ENCODE data around the gene UNC119B. TPM values are rescaled to one million over a fixed set of nuclear protein-coding genes. Genes with fewer than 3 reads are reported as not detected.
A peak's percentile ranks its signal among the peaks of the same experiment; 100 is the strongest.

Gene UNC119B
- total RNA-seq, 5 donors from 2014 or later (not counting 1 experiment from before 2014, with no cell fraction given): 14.3 to 26.1 (median 22.6) TPM

DNA sequence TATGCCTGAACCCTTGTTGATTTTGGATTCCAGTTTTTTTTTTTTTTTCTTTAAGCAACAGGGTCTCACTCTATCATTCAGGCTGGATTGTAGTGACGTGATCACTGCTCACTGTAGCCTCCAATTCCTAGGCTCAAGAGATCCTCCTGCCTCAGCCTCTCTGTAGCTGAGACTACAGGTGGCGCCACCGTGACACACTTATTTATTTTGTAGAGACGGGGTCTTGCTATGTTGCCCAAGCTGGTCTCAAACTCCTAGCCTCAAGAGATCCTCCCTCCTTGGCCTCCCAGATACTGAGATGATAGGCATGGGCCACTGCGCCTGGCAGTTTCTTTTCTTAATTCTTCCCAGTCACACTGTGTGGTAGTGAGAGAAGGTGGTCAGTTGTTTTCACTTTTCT is 40.5 kb downstream of the UNC119B start:
- Mint-ChIP-seq H3K27ac (no peak overlapping the region), H3K27me3 (peaks cover 3 to 10% of the 10 kb centered on the region in 2 donors)

DNA sequence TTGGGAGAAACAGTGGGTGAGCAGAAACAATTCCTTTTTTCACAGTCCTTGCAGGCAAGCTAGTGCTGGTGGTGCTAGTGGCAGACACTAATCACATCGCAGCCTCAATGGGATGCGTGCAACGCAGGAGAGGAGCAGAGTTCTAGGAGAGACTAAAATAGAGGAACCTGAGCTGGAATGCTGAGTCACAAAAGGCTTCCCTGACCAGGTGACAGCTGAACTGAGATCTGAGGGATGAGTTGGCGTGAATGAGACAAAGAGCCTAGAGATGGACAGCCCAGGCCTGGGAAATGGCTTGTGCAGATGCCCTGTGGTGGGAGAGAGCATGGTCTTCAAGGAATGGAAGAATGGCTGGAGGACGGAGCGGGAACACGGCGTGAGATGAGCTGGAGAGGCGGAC is 41.1 kb downstream of the UNC119B start:
- POLR2A ChIA-PET: no interaction called here
- H3K9me3 Mint-ChIP-seq: peaks cover 8 to 14% (median 10%) of the 10 kb centered on the region in 3 donors
- H3K27me3 ChIP-seq (replicated peaks in 1 of 2; ENCODE audit: control insufficient read depth in 2 of 2, extremely low read depth in 1 of 2, insufficient read depth in 2 of 2, low read length in 1 of 2): no peaks in the 10 kb centered on the region

More for the DNA sequence above, 40.5 kb downstream of the UNC119B start:
- Histone ChIP-seq H3K27ac (ENCODE audit: low read length) (no peak overlapping the region), H3K36me3 (ENCODE audit: control insufficient read depth in 2 of 2, extremely low read depth in 1 of 2, insufficient read depth in 1 of 2, low read length in 1 of 2) (no peaks in the 10 kb centered on the region), H3K4me3 (ENCODE audit: control insufficient read depth in 1 of 2, extremely low read depth in 1 of 2, low read length in 1 of 2) (no peak overlapping the region), H3K4me1 (ENCODE audit: control insufficient read depth in 1 of 2, extremely low read depth in 1 of 2, insufficient read depth in 2 of 2, low read length in 2 of 2) (no peaks in the 10 kb centered on the region), H3K9me3 (peaks cover 3% of the 10 kb centered on the region), H3K27me3 (replicated peaks in 1 of 2; ENCODE audit: control insufficient read depth in 2 of 2, extremely low read depth in 1 of 2, insufficient read depth in 2 of 2, low read length in 1 of 2) (no peaks in the 10 kb centered on the region)
- no peak overlapping the region for H3K4me3 Mint-ChIP-seq
- ATAC-seq (replicated peaks in 1 of 4) (no peak), DNase-seq (no peak)
- WGBS (ENCODE audit: insufficient coverage): no CpG with 5 or more reads among the region's 5 CpGs
- H3K36me3 Mint-ChIP-seq: peaks cover 8% of the 10 kb centered on the region
- ChIA-PET CTCF (interaction anchor here (0.6 to 0.8 kb wide), 2 partner anchors 118 to 818 kb away, joined by 3 to 4 read pairs; no protein-coding TSS in a partner anchor), POLR2A (no interaction called here)
- H3K4me1 Mint-ChIP-seq: no peaks in the 10 kb centered on the region
- peaks cover 8 to 14% (median 10%) of the 10 kb centered on the region in 3 donors for H3K9me3 Mint-ChIP-seq

GRCh38 chr12:120754792-120755191 is 44.5 kb downstream of the UNC119B start:
- H3K36me3 Mint-ChIP-seq: peaks cover 8% of the 10 kb centered on the region
- peaks cover 3 to 10% of the 10 kb centered on the region in 2 donors for H3K27me3 Mint-ChIP-seq
- H3K9me3 Mint-ChIP-seq: peaks cover 8 to 14% (median 10%) of the 10 kb centered on the region in 3 donors
- no peak overlapping the region for H3K4me3 Mint-ChIP-seq
- H3K27ac ChIP-seq (ENCODE audit: low read length): no peak overlapping the region
- CTCF ChIA-PET: no interaction called here
- no peaks in the 10 kb centered on the region for H3K36me3 ChIP-seq (ENCODE audit: control insufficient read depth in 2 of 2, extremely low read depth in 1 of 2, insufficient read depth in 1 of 2, low read length in 1 of 2)
- H3K4me1 Mint-ChIP-seq: peaks cover 0 to 5% (median 2%) of the 10 kb centered on the region in 3 donors
- POLR2A ChIA-PET: no interaction called here
- ATAC-seq (replicated peaks in 1 of 4): no peak
- H3K4me1 ChIP-seq (ENCODE audit: control insufficient read depth in 1 of 2, extremely low read depth in 1 of 2, insufficient read depth in 2 of 2, low read length in 2 of 2): peaks cover 0 to under 1% of the 10 kb centered on the region in 2 experiments
- no peak overlapping the region for H3K27ac Mint-ChIP-seq
- H3K9me3 ChIP-seq: peaks cover 3% of the 10 kb centered on the region
- no peaks in the 10 kb centered on the region for H3K27me3 ChIP-seq (replicated peaks in 1 of 2; ENCODE audit: control insufficient read depth in 2 of 2, extremely low read depth in 1 of 2, insufficient read depth in 2 of 2, low read length in 1 of 2)
- no peak overlapping the region for H3K4me3 ChIP-seq (ENCODE audit: control insufficient read depth in 1 of 2, extremely low read depth in 1 of 2, low read length in 1 of 2)
- DNase-seq: no peak

More for the DNA sequence above, 41.1 kb downstream of the UNC119B start:
- no peaks in the 10 kb centered on the region for H3K36me3 ChIP-seq (ENCODE audit: control insufficient read depth in 2 of 2, extremely low read depth in 1 of 2, insufficient read depth in 1 of 2, low read length in 1 of 2)
- no peak overlapping the region for H3K27ac ChIP-seq (ENCODE audit: low read length)
- no peak overlapping the region for H3K4me3 Mint-ChIP-seq
- peaks cover 8% of the 10 kb centered on the region for H3K36me3 Mint-ChIP-seq
- no peak overlapping the region for H3K27ac Mint-ChIP-seq
- no peaks in the 10 kb centered on the region for H3K4me1 Mint-ChIP-seq
- DNase-seq (no peak), ATAC-seq (replicated peaks in 1 of 4) (no peak)
- no peaks in the 10 kb centered on the region for H3K4me1 ChIP-seq (ENCODE audit: control insufficient read depth in 1 of 2, extremely low read depth in 1 of 2, insufficient read depth in 2 of 2, low read length in 2 of 2)
- CTCF ChIA-PET: interaction anchor here in 1 of 2 donors (0.7 kb wide), 1 partner anchor 1119 kb away, joined by 3 read pairs; no protein-coding TSS in a partner anchor
- peaks cover 3 to 10% of the 10 kb centered on the region in 2 donors for H3K27me3 Mint-ChIP-seq
- 92% methylated on average over 9 of the region's 9 CpGs for WGBS (ENCODE audit: insufficient coverage)
- peaks cover 3% of the 10 kb centered on the region for H3K9me3 ChIP-seq
- H3K4me3 ChIP-seq (ENCODE audit: control insufficient read depth in 1 of 2, extremely low read depth in 1 of 2, low read length in 1 of 2): no peak overlapping the region

- DNase-seq (no peak), ATAC-seq (replicated peaks in 1 of 4) (no peak)
- CTCF ChIA-PET: no interaction called here
- Mint-ChIP-seq H3K27ac (peak overlapping the region in 1 of 2 donors; percentile 24), H3K27me3 (peaks cover 3 to 10% of the 10 kb centered on the region in 2 donors), H3K36me3 (peaks cover 9% of the 10 kb centered on the region), H3K4me1 (peaks cover 2 to 7% (median 5%) of the 10 kb centered on the region in 3 donors), H3K9me3 (peaks cover 8 to 14% (median 10%) of the 10 kb centered on the region in 3 donors), H3K4me3 (no peak overlapping the region)
- POLR2A ChIA-PET: no interaction called here
- Histone ChIP-seq H3K36me3 (ENCODE audit: control insufficient read depth in 2 of 2, extremely low read depth in 1 of 2, insufficient read depth in 1 of 2, low read length in 1 of 2) (no peaks in the 10 kb centered on the region), H3K27ac (ENCODE audit: low read length) (no peak overlapping the region), H3K4me3 (ENCODE audit: control insufficient read depth in 1 of 2, extremely low read depth in 1 of 2, low read length in 1 of 2) (no peak overlapping the region), H3K9me3 (peaks cover 3% of the 10 kb centered on the region), H3K27me3 (replicated peaks in 1 of 2; ENCODE audit: control insufficient read depth in 2 of 2, extremely low read depth in 1 of 2, insufficient read depth in 2 of 2, low read length in 1 of 2) (no peaks in the 10 kb centered on the region), H3K4me1 (ENCODE audit: control insufficient read depth in 1 of 2, extremely low read depth in 1 of 2, insufficient read depth in 2 of 2, low read length in 2 of 2) (peaks cover 0 to 5% of the 10 kb centered on the region in 2 experiments)
These were observed 45.0 kb downstream of the UNC119B start for GRCh38 chr12:120755269-120755668.

GRCh38 chr12:120757226-120757742 is 47.0 kb downstream of the UNC119B start:
- Mint-ChIP-seq H3K4me3 (no peak overlapping the region), H3K9me3 (peaks cover 8 to 14% (median 10%) of the 10 kb centered on the region in 3 donors), H3K36me3 (peaks cover 28% of the 10 kb centered on the region), H3K27me3 (peaks cover 3 to 6% of the 10 kb centered on the region in 2 donors), H3K4me1 (peaks cover 18 to 27% (median 19%) of the 10 kb centered on the region in 3 donors), H3K27ac (no peak overlapping the region)
- Histone ChIP-seq H3K36me3 (ENCODE audit: control insufficient read depth in 2 of 2, extremely low read depth in 1 of 2, insufficient read depth in 1 of 2, low read length in 1 of 2) (peaks cover 7 to 10% of the 10 kb centered on the region in 2 donors), H3K27me3 (replicated peaks in 1 of 2; ENCODE audit: control insufficient read depth in 2 of 2, extremely low read depth in 1 of 2, insufficient read depth in 2 of 2, low read length in 1 of 2) (no peaks in the 10 kb centered on the region), H3K4me1 (ENCODE audit: control insufficient read depth in 1 of 2, extremely low read depth in 1 of 2, insufficient read depth in 2 of 2, low read length in 2 of 2) (peaks cover 0 to 9% of the 10 kb centered on the region in 2 experiments), H3K4me3 (ENCODE audit: control insufficient read depth in 1 of 2, extremely low read depth in 1 of 2, low read length in 1 of 2) (no peak overlapping the region), H3K27ac (ENCODE audit: low read length) (no peak overlapping the region), H3K9me3 (peaks cover 3% of the 10 kb centered on the region)
- no peak for ATAC-seq (replicated peaks in 1 of 4)
- DNase-seq: no peak
- CTCF ChIA-PET: no interaction called here
- POLR2A ChIA-PET: interaction anchor here in 1 of 2 donors (0.5 kb wide), 1 partner anchor 198 kb away, joined by 4 read pairs; no protein-coding TSS in a partner anchor
- 100% methylated on average over 2 of the region's 4 CpGs for WGBS (ENCODE audit: insufficient coverage)

- POLR2A ChIA-PET: interaction anchor here (0.5 to 0.6 kb wide), 2 partner anchors 198 to 367 kb away, joined by 4 to 5 read pairs; no protein-coding TSS in a partner anchor
- H3K27ac Mint-ChIP-seq: no peak overlapping the region
- H3K4me3 Mint-ChIP-seq: no peak overlapping the region
- peaks cover 3 to 6% of the 10 kb centered on the region in 2 donors for H3K27me3 Mint-ChIP-seq
- Histone ChIP-seq H3K4me3 (ENCODE audit: control insufficient read depth in 1 of 2, extremely low read depth in 1 of 2, low read length in 1 of 2) (no peak overlapping the region), H3K9me3 (peaks cover 3% of the 10 kb centered on the region), H3K27ac (ENCODE audit: low read length) (no peak overlapping the region), H3K27me3 (replicated peaks in 1 of 2; ENCODE audit: control insufficient read depth in 2 of 2, extremely low read depth in 1 of 2, insufficient read depth in 2 of 2, low read length in 1 of 2) (no peaks in the 10 kb centered on the region), H3K36me3 (ENCODE audit: control insufficient read depth in 2 of 2, extremely low read depth in 1 of 2, insufficient read depth in 1 of 2, low read length in 1 of 2) (peaks cover 7 to 13% of the 10 kb centered on the region in 2 donors), H3K4me1 (ENCODE audit: control insufficient read depth in 1 of 2, extremely low read depth in 1 of 2, insufficient read depth in 2 of 2, low read length in 2 of 2) (peaks cover 0 to 9% of the 10 kb centered on the region in 2 experiments)
- CTCF ChIA-PET: no interaction called here
- H3K36me3 Mint-ChIP-seq: peaks cover 30% of the 10 kb centered on the region
- WGBS (ENCODE audit: insufficient coverage): 95% methylated on average over 5 of the region's 6 CpGs
- no peak for ATAC-seq (replicated peaks in 1 of 4)
- DNase-seq: no peak
- H3K4me1 Mint-ChIP-seq: peaks cover 18 to 27% (median 19%) of the 10 kb centered on the region in 3 donors
- H3K9me3 Mint-ChIP-seq: peaks cover 8 to 14% (median 10%) of the 10 kb centered on the region in 3 donors
These were observed 47.7 kb downstream of the UNC119B start for GRCh38 chr12:120757949-120758348.
